ENCODE results near the gene TTC7B.
"Not testable (repeated sequence)": the region's sequence is repeated elsewhere in the genome, so short reads cannot be mapped to it uniquely, and the experiment has no call there.

The TTC7B gene

DNA sequence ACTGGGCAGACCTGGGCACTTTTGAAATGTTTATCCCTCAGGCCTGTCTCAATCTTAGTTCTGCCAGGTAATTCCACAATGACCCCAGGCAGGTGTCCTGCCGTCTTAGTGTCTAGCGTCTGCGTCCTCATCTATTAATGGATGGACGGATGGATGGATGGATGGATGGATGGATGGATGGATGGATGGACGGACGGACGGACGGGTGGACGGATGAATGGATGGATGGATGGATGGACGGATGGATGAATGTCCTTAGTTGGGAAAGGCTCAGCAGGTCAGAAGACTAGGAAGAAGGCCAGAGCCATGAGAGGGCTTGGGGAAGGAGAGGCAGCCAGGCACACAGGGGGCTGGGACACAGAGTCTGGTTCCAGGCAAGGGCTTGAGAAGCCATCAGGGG, 278.1 kb downstream of the TTC7B start:
- DNase-seq: no peak

- peak; percentile 82 for DNase-seq
Measured at GRCh38 chr14:90536511-90537191, 279.6 kb downstream of the TTC7B start.

DNA sequence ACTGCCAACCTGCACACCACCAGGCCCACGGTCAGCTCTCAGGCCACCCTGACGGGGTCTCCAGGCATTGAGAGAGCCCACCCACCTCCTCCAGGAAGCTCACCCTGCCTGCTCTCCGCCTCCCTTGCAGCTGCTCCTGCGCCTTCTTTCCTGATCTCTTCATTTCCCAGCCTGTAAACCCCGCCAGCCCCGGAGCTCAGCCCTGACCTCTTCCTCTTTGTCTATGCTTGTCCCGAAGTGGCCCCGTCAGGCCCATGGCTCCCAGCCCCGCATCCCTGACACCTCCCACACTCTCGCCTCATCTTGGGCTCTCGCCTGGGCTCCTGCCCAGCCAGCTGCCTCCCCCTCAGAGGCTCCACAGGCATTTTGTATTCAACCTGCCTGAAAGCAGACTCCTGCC, 280.1 kb downstream of the TTC7B start:
- DNase-seq: no peak

- DNase-seq: no peak
Measured at GRCh38 chr14:90535556-90536090, 280.6 kb downstream of the TTC7B start.

GRCh38 chr14:90534838-90535555, 281.2 kb downstream of the TTC7B start:
- DNase-seq: no peak

- DNase-seq: no peak
Measured at GRCh38 chr14:90534091-90534837, 282.0 kb downstream of the TTC7B start.

DNA sequence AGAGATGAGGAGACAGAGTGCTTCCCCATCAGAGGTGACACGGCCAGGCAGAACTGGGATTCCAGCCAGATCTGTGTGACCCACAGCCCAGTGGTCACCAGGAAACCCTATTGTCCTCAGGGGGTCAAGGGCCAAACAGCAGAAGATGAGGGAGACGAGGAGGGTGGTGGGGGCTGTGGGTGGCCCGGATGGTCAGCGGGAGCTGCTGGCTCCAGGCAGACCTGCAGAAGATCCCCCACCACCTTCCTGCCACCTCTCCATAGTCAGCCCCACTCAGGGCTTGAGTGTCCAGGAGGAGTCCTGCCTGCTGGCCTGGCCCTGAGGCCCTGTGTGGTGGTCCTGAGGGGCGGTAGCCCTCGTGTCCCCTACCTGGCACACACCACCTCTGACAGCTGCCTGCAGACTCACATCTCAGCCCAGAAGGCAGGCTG, 282.6 kb downstream of the TTC7B start:
- no peak for DNase-seq

- no peak for DNase-seq
Measured at GRCh38 chr14:90532826-90533525, 283.3 kb downstream of the TTC7B start.

- DNase-seq: no peak
Measured at GRCh38 chr14:90531497-90531896, 284.7 kb downstream of the TTC7B start.

DNA sequence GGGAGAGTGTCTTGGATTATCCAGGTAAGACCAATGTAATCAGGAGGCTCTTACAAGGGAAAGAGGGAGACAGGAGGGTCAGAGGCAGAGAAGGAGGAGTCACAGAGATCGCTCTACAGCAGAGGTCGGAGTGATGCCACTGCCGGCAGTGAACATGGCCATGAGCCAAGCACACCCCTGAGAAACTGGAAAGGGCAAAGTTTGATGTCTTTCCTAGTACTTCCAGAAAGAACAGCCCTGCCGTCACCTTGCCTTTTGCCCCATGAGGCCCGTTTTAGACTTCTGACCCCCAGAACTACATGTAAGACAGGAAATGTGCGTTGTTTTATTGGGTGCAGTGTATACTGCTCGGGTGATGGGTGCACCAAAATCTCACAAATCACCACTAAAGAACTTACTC, 285.7 kb downstream of the TTC7B start:
- DNase-seq: no peak

DNA sequence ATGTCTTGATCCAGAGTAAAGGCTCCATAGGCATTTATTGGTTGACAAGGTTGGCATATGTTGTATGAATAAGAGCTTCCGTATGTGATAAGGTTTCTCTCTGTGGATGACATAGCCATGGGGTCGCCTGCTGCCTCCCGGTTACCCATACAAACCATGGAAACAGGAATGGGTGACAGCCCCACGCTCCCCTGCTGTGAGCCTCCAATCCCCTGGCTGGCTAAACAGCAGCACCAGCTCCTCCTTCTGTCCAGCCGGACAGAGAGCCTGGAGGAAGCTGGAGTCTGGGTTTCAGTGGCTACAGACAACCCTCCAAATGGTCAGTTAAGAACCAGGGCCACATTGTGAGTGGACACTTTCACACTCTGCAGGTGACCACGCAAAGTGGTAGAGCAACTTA, 288.3 kb downstream of the TTC7B start:
- DNase-seq: no peak

DNA sequence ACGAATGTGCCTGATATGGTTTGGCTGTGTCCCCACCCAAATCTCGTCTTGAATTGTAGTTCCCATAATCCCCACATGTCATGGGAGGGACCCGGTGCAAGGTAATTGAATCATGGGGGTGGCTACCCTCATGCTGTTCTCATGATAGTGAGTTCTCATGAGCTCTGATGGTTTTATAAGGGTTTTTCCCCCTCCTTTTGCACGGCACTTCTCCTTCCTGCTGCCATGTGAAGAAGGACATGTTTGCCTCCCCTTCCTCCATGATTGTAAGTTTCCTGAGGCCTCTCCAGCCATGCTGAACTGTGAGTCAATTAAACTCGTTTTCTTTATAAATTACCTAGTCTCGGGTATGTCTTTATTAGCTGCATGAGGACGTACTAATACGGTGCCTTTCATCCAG, 289.7 kb downstream of the TTC7B start:
- DNase-seq: not testable (repeated sequence)

GRCh38 chr14:90525353-90526028, 290.7 kb downstream of the TTC7B start:
- DNase-seq: not testable (repeated sequence)

DNA sequence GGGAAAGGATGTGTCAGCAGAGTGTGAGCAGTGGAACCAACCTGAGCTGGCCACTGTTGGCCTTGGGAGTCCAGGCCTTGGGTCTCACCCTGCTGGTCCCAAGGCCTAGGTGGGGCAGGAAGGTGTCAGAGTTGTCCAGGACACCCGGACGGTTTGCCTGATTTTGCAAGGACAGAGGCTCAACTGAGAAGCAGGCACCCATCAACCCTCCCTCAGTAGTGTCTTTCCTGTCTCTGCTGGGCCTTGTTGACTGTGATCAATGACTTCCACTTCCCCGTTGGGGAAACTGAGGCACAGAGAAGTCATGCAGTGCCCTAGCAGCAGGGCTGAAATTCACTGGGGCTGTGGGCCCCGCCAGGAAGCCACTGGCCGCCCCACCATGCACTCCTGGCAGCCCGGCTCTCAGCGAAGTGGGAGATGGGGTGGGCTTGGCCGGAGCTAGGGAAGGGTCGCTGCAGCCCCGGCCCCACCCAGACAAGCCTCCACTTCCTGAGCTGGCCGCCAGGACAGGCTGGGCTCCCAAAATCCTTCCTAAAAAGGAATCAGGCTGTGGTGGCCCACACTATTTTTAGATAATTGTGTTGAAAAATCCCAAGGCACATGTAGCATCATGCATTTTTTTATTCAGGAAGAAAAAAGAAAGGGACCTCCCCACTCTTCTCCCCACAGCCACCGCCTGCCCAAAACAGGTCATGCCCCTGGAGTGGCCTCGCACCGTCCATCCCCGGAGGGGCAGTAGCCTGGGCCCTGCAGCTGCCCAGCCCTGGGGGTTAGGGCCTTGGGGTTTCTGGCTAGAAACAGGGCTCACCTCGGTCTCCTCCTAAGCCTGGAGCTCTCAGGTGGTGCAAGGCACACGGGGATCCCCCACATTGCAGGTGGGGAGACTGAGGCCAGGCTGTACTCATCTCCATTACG, 292.0 kb downstream of the TTC7B start:
- DNase-seq: no peak

GRCh38 chr14:90523544-90523943, 292.7 kb downstream of the TTC7B start:
- no peak for DNase-seq

GRCh38 chr14:90522571-90523191, 293.5 kb downstream of the TTC7B start:
- peak; percentile 99 for DNase-seq

DNA sequence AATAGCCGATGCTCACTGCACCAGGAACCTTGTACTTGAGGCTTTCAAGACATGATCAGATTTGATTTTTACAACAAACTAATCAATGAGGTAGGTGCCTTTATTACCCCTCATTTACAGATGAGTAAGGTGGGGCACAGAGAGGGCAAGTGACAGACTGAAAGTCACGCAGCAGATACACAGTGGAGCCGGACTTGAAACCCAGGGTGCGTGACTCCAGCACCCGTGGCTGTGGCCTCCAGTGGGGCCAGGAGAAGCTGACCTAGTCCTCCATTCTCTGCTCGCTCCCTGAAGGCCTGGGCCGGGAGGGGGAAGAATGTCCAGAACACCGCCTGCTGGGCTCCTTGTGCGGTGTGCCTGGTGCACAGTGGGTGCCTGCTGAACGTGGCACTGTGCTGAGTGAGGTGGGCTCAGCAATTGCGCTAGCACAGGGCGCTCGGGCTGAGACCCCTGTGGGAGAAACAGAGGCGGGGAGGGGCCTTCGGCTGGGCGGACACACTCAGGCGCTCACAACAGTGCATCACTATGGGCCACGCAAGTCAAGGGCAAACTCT, 294.2 kb downstream of the TTC7B start:
- DNase-seq: no peak

- DNase-seq: peak; percentile 99
Measured at GRCh38 chr14:90521084-90521929, 294.9 kb downstream of the TTC7B start.

DNA sequence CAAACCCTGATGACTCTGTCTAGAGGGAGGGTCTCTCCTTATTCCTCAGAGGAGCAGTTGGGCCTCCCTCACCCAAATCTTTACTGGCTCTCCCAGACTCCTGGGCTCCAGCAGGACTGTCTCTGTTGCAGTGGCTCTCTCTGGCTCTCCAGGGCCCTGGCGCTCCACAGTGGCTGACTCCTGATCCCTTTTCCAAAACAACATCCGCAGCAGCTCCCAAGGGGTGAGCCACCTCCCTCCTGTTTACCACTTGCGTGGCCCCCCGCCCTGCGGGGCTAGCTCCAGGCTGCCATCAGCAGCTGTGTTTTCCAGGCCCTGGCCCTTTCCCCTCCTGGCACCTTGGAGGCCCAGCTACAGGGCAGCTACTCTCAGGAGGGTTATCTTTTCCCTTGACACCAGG, 295.9 kb downstream of the TTC7B start:
- DNase-seq: no peak

Measured in DMS79 treated with DMSO at 0.1 percent for 48 hours (cell line).